HG03469 (cell line): ENCODE measurements around the gene CAMK2B.

ENCODE experiments used
- ATAC-seq: cut with Tn5 transposase; IDR thresholded peaks from one replicate; pipeline ENCODE4 v1.9.1; 2021; ENCODE audit warnings: mild to moderate bottlenecking, moderate library complexity, moderate number of reproducible peaks; ENCODE audit not compliant: unreplicated experiment

The CAMK2B gene

GRCh38 chr7:44288381-44288685 is 37.1 kb downstream of the CAMK2B start:
- ATAC-seq, result no peak

GRCh38 chr7:44287488-44288380 is 37.7 kb downstream of the CAMK2B start:
- ATAC-seq, result no peak

- no peak for ATAC-seq
Observed at GRCh38 chr7:44286618-44287487, 38.5 kb downstream of the CAMK2B start.

- ATAC-seq, result no peak
Observed at GRCh38 chr7:44286182-44286617, 39.2 kb downstream of the CAMK2B start.

GRCh38 chr7:44285561-44285960 is 39.8 kb downstream of the CAMK2B start:
- no peak for ATAC-seq

GRCh38 chr7:44284881-44285541 is 40.4 kb downstream of the CAMK2B start:
- ATAC-seq, result no peak

- ATAC-seq, result no peak
Observed at GRCh38 chr7:44284216-44284615, 41.2 kb downstream of the CAMK2B start.

GRCh38 chr7:44283381-44284211 is 41.8 kb downstream of the CAMK2B start:
- no peak for ATAC-seq

- ATAC-seq, result no peak
Observed at GRCh38 chr7:44282601-44283171, 42.7 kb downstream of the CAMK2B start.

GRCh38 chr7:44281811-44282600 is 43.4 kb downstream of the CAMK2B start:
- no peak for ATAC-seq

GRCh38 chr7:44280993-44281721 is 44.2 kb downstream of the CAMK2B start:
- no peak for ATAC-seq

- ATAC-seq, result no peak
Observed at GRCh38 chr7:44280636-44280992, 44.8 kb downstream of the CAMK2B start.

GRCh38 chr7:44279731-44280505 is 45.5 kb downstream of the CAMK2B start:
- no peak for ATAC-seq

- no peak for ATAC-seq
Observed at GRCh38 chr7:44279286-44279685, 46.1 kb downstream of the CAMK2B start.

GRCh38 chr7:44278451-44279161 is 46.8 kb downstream of the CAMK2B start:
- ATAC-seq, result no peak

GRCh38 chr7:44277851-44278250 is 47.5 kb downstream of the CAMK2B start:
- no peak for ATAC-seq

- ATAC-seq, result no peak
Observed at GRCh38 chr7:44277391-44277790, 48.0 kb downstream of the CAMK2B start.
